Left renal cortex interstitium (tissue), 4 donors: ENCODE measurements around the gene OVCH1. TPM values are rescaled to one million over a fixed set of nuclear protein-coding genes. Genes with fewer than 3 reads are reported as not detected.
A peak's percentile ranks its signal among the peaks of the same experiment; 100 is the strongest.

Source experiments
- DNase-seq, 4 donors: peaks; one replicate each; pipeline ENCODE4 v3.0.0-alpha.2; 2013; ENCODE audit warnings: low read depth in 4 of 4, low spot score in 2 of 4, missing footprints in 1 of 4
- polyA plus RNA-seq, 4 donors: library from polyadenylated mRNA; unstranded; fragments of 120-200 nt; gene quantifications; one replicate each; pipeline ENCODE4 v1.2.1, GENCODE V29; 2013; ENCODE audit not compliant: insufficient read length in 4 of 4

The OVCH1 gene
- polyA plus RNA-seq, result under 1 TPM; 0.17 to 0.89 (median 0.57) TPM

- DNase-seq, result no peak
These were observed at the start of gene OVCH1 for GRCh38 chr12:29497588-29497987. Gene OVCH1 (minus strand): TSS chr12:29497686. CDS start chr12:29497686, 0 bp downstream.

GRCh38 chr12:29547151-29547632 is 49.7 kb upstream of the OVCH1 start:
- no peak for DNase-seq

- no peak for DNase-seq
These were observed 48.5 kb upstream of the OVCH1 start for GRCh38 chr12:29546000-29546399.

- no peak for DNase-seq
These were observed 47.6 kb upstream of the OVCH1 start for GRCh38 chr12:29545102-29545467.

GRCh38 chr12:29544428-29545101 is 47.1 kb upstream of the OVCH1 start:
- no peak for DNase-seq

- DNase-seq, result no peak
These were observed 45.5 kb upstream of the OVCH1 start for GRCh38 chr12:29543036-29543435.

- no peak for DNase-seq
These were observed 39.8 kb upstream of the OVCH1 start for GRCh38 chr12:29537298-29537697.

GRCh38 chr12:29534935-29535334 is 37.4 kb upstream of the OVCH1 start:
- DNase-seq, result no peak

- no peak for DNase-seq
These were observed 36.5 kb upstream of the OVCH1 start for GRCh38 chr12:29533815-29534489.

GRCh38 chr12:29531471-29531870 is 34.0 kb upstream of the OVCH1 start:
- DNase-seq, result no peak

- DNase-seq, result no peak
These were observed 33.0 kb upstream of the OVCH1 start for GRCh38 chr12:29530436-29530835.

GRCh38 chr12:29528161-29528560 is 30.7 kb upstream of the OVCH1 start:
- no peak for DNase-seq

- no peak for DNase-seq
These were observed 24.5 kb upstream of the OVCH1 start for GRCh38 chr12:29521951-29522350.

- DNase-seq, result peak in 2 of 4 donors; percentile 29 to 41
These were observed 22.2 kb upstream of the OVCH1 start for GRCh38 chr12:29519585-29520182.

GRCh38 chr12:29518407-29518806 is 20.9 kb upstream of the OVCH1 start:
- DNase-seq, result no peak

- no peak for DNase-seq
These were observed 19.8 kb upstream of the OVCH1 start for GRCh38 chr12:29517264-29517663.

GRCh38 chr12:29516431-29516875 is 19.0 kb upstream of the OVCH1 start:
- DNase-seq, result no peak

GRCh38 chr12:29510591-29511185 is 13.2 kb upstream of the OVCH1 start:
- no peak for DNase-seq

GRCh38 chr12:29509503-29509902 is 12.0 kb upstream of the OVCH1 start:
- DNase-seq, result no peak

- DNase-seq, result no peak
These were observed 11.5 kb upstream of the OVCH1 start for GRCh38 chr12:29508949-29509348.

GRCh38 chr12:29505122-29505521 is 7.6 kb upstream of the OVCH1 start:
- no peak for DNase-seq
